LoVo (cell line): ENCODE data around the gene PSD2.
"Not testable (repeated sequence)": the region's sequence is repeated elsewhere in the genome, so short reads cannot be mapped to it uniquely, and the experiment has no call there.

Experiments used
- DNase-seq: peaks from one replicate; pipeline ENCODE4 v3.0.0-alpha.2; 2016; ENCODE audit warnings: low spot score

The PSD2 gene

GRCh38 chr5:139789116-139789844 is 6.3 kb upstream of the PSD2 start:
- DNase-seq: no peak

- no peak for DNase-seq
Observed at GRCh38 chr5:139789845-139790189, 5.8 kb upstream of the PSD2 start.

GRCh38 chr5:139792218-139792617 is 3.4 kb upstream of the PSD2 start:
- DNase-seq: no peak

GRCh38 chr5:139792655-139793054 is 3.0 kb upstream of the PSD2 start:
- DNase-seq: not testable (repeated sequence)

GRCh38 chr5:139794067-139794846 is 1.4 kb upstream of the PSD2 start:
- no peak for DNase-seq

GRCh38 chr5:139796061-139796806 is 626 bp downstream of the PSD2 start:
- DNase-seq: no peak

GRCh38 chr5:139797335-139797734 is 1.7 kb downstream of the PSD2 start:
- no peak for DNase-seq

GRCh38 chr5:139797856-139798510 is 2.4 kb downstream of the PSD2 start:
- DNase-seq: no peak

- DNase-seq: no peak
Observed at GRCh38 chr5:139798883-139799282, 3.3 kb downstream of the PSD2 start.

GRCh38 chr5:139799359-139799758 is 3.8 kb downstream of the PSD2 start:
- DNase-seq: no peak

- no peak for DNase-seq
Observed at GRCh38 chr5:139803978-139804377, 8.4 kb downstream of the PSD2 start.

GRCh38 chr5:139804800-139805397 is 9.3 kb downstream of the PSD2 start:
- DNase-seq: no peak

GRCh38 chr5:139805545-139805944 is 9.9 kb downstream of the PSD2 start:
- no peak for DNase-seq

- no peak for DNase-seq
Observed at GRCh38 chr5:139806111-139806510, 10.5 kb downstream of the PSD2 start.

GRCh38 chr5:139806726-139807646 is 11.4 kb downstream of the PSD2 start:
- no peak for DNase-seq

- no peak for DNase-seq
Observed at GRCh38 chr5:139807647-139808030, 12.0 kb downstream of the PSD2 start.

- no peak for DNase-seq
Observed at GRCh38 chr5:139808481-139809330, 13.1 kb downstream of the PSD2 start.

GRCh38 chr5:139809331-139809810 is 13.8 kb downstream of the PSD2 start:
- no peak for DNase-seq

- DNase-seq: no peak
Observed at GRCh38 chr5:139810341-139811273, 15.0 kb downstream of the PSD2 start.
